ENCODE data around the gene KCNK4.
"Not testable (repeated sequence)": the region's sequence is repeated elsewhere in the genome, so short reads cannot be mapped to it uniquely, and the experiment has no call there.

Gene KCNK4

GRCh38 chr11:64245797-64246620 is 45.1 kb upstream of the KCNK4 start:
- peak overlapping the region; percentile 88 for H3K9ac ChIP-seq (ENCODE audit: low read depth, low read length, poor library complexity, severe bottlenecking)
- TF ChIP-seq, protein P1, sequence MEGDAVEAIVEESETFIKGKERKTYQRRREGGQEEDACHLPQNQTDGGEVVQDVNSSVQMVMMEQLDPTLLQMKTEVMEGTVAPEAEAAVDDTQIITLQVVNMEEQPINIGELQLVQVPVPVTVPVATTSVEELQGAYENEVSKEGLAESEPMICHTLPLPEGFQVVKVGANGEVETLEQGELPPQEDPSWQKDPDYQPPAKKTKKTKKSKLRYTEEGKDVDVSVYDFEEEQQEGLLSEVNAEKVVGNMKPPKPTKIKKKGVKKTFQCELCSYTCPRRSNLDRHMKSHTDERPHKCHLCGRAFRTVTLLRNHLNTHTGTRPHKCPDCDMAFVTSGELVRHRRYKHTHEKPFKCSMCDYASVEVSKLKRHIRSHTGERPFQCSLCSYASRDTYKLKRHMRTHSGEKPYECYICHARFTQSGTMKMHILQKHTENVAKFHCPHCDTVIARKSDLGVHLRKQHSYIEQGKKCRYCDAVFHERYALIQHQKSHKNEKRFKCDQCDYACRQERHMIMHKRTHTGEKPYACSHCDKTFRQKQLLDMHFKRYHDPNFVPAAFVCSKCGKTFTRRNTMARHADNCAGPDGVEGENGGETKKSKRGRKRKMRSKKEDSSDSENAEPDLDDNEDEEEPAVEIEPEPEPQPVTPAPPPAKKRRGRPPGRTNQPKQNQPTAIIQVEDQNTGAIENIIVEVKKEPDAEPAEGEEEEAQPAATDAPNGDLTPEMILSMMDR (conservative IDR thresholded peaks at IDR 0.05; ENCODE audit: low read length): no peak
- no peak for TF ChIP-seq EZH2phosphoT487 (IDR thresholded peaks at IDR 0.05; ENCODE audit: borderline replicate concordance)
- H3K79me2 ChIP-seq (ENCODE audit: insufficient read depth, low read length): peaks cover 48% of the 10 kb centered on the region
- H4K20me1 ChIP-seq (ENCODE audit: insufficient read depth, low read length, poor library complexity, severe bottlenecking): peaks cover 31% of the 10 kb centered on the region
- no peaks in the 10 kb centered on the region for H3K9me2 ChIP-seq (replicated peaks; ENCODE audit: low read depth, low read length)
- peaks cover 3% of the 10 kb centered on the region; the same call in 1 of the 2 replicates for H3F3A ChIP-seq (ENCODE audit: low read depth)
- H3K4me2 ChIP-seq (ENCODE audit: low read depth, low read length, poor library complexity, severe bottlenecking): peak overlapping the region; percentile 84
- peaks cover 44% of the 10 kb centered on the region for H3K4me1 ChIP-seq (ENCODE audit: insufficient read depth, low read length, poor library complexity, severe bottlenecking)
- peak overlapping the region; percentile 96 for H3K4me3 ChIP-seq (ENCODE audit: low read length, poor library complexity, severe bottlenecking)
- no peaks in the 10 kb centered on the region for H3K27me3 ChIP-seq (ENCODE audit: insufficient read depth, low read length, poor library complexity, severe bottlenecking)
- H2AFZ ChIP-seq (ENCODE audit: low read length): peak overlapping the region; percentile 32; the same call in 1 of the 2 replicates
- H3K36me3 ChIP-seq (ENCODE audit: insufficient read depth, low read length): peaks cover 11% of the 10 kb centered on the region; the same call in 1 of the 2 replicates
- no peaks in the 10 kb centered on the region for H3K9me3 ChIP-seq (ENCODE audit: insufficient read depth, low read depth, low read length)

DNA sequence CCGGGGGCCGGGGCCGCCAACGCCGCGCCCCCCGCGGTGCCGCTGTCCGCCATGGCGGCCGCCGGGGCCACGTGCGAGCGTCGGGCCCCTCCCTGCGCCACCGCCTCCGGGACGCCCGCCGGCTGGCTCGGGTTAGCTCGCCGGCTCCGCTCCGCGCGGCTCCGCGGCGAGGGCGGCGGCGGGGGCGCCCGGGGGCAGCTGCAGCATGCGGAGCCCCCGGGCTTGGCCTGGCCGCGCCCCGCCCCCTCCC is 44.6 kb upstream of the KCNK4 start:
- H3K27me3 ChIP-seq (ENCODE audit: insufficient read depth, low read length, poor library complexity, severe bottlenecking); H3F3A ChIP-seq (ENCODE audit: low read depth); H3K9me2 ChIP-seq (replicated peaks; ENCODE audit: low read depth, low read length); H3K4me2 ChIP-seq (ENCODE audit: low read depth, low read length, poor library complexity, severe bottlenecking); H2AFZ ChIP-seq (ENCODE audit: low read length); H3K9me3 ChIP-seq (ENCODE audit: insufficient read depth, low read depth, low read length): not testable (repeated sequence)
- H4K20me1 ChIP-seq (ENCODE audit: insufficient read depth, low read length, poor library complexity, severe bottlenecking): peaks cover 31% of the 10 kb centered on the region
- peak overlapping the region; percentile 96 for H3K4me3 ChIP-seq (ENCODE audit: low read length, poor library complexity, severe bottlenecking)
- H3K36me3 ChIP-seq (ENCODE audit: insufficient read depth, low read length): peaks cover 11% of the 10 kb centered on the region; the same call in 1 of the 2 replicates
- H3K9ac ChIP-seq (ENCODE audit: low read depth, low read length, poor library complexity, severe bottlenecking): peak overlapping the region; percentile 88
- H3K4me1 ChIP-seq (ENCODE audit: insufficient read depth, low read length, poor library complexity, severe bottlenecking): peaks cover 44% of the 10 kb centered on the region
- peaks cover 48% of the 10 kb centered on the region for H3K79me2 ChIP-seq (ENCODE audit: insufficient read depth, low read length)

DNA sequence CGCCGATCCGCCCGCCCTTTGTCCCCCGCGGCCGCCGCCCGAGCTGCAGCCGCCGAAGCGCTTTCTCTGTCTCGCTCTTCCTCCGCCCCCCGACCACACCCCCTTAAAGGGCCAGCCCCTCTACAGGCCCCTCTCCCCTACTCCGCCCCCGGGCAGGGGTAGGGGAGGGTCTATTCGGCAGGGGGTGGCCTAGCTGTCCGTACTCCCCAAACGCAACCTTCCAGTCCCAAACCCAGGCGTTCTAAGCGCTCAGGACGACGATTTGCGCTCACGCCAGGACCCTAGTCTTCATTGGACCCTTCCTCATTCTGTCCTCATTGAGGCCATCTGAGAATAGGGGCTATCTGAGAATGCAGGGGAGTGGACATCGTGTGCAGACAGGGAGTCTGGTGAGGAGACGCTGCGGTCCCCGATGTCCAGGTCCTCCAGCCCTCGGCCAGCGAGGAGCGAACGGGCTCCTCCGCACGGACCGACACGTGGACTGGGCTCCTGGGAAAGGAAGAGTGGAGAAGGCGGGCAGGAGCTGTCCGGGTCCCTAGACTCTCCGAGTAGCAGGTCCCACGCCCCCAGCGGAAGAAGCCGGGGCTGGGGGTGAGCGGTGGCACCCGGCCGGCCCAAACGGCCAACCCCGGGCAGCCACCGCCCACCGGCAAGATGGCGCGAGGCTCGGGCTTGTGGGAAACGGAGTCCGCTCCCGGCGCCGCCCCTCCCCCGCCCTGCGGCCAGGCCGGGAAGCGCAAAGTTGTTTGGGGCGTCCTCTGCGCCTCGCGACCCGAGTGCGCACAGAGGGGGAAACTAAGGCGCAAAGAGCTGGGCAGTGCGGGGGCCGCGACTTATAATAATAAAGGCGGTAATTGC is 44.0 kb upstream of the KCNK4 start, which contains the start of gene PPP1R14B:
TSS of gene PPP1R14B (minus strand) at position 73 of the 858 bp plus-strand sequence. CDS start 270 bp downstream, outside the sequence.
- Histone ChIP-seq H3K9ac (ENCODE audit: low read depth, low read length, poor library complexity, severe bottlenecking) (peak within 1 kb of the TSS; percentile 89), H3K9me3 (ENCODE audit: insufficient read depth, low read depth, low read length) (no peaks in the 10 kb centered on the region), H3F3A (ENCODE audit: low read depth) (peaks cover 3% of the 10 kb centered on the region; the same call in 1 of the 2 replicates), H3K4me2 (ENCODE audit: low read depth, low read length, poor library complexity, severe bottlenecking) (peak within 1 kb of the TSS; percentile 100), H3K27me3 (ENCODE audit: insufficient read depth, low read length, poor library complexity, severe bottlenecking) (no peaks in the 10 kb centered on the region), H2AFZ (ENCODE audit: low read length) (peak within 1 kb of the TSS; percentile 94), H3K4me1 (ENCODE audit: insufficient read depth, low read length, poor library complexity, severe bottlenecking) (peaks cover 46% of the 10 kb centered on the region), H4K20me1 (ENCODE audit: insufficient read depth, low read length, poor library complexity, severe bottlenecking) (peaks cover 27% of the 10 kb centered on the region), H3K9me2 (replicated peaks; ENCODE audit: low read depth, low read length) (no peaks in the 10 kb centered on the region), H3K4me3 (ENCODE audit: low read length, poor library complexity, severe bottlenecking) (peak within 1 kb of the TSS; percentile 96), H3K79me2 (ENCODE audit: insufficient read depth, low read length) (peaks cover 45% of the 10 kb centered on the region), H3K36me3 (ENCODE audit: insufficient read depth, low read length) (peaks cover 11% of the 10 kb centered on the region; the same call in 1 of the 2 replicates)
- TF ChIP-seq, protein P1 (conservative IDR thresholded peaks at IDR 0.05; ENCODE audit: low read length): 0 out of 2 replicates have a peak, but pooled peaks have one; percentile 8
- no peak for TF ChIP-seq EZH2phosphoT487 (IDR thresholded peaks at IDR 0.05; ENCODE audit: borderline replicate concordance)

Measured in Loucy (cell line).